Activated CD8-positive, alpha-beta memory T cell treated with anti-CD3 and anti-CD28 coated beads for 4 hours (primary cell): ENCODE data around the gene LSS.
"Not testable (repeated sequence)": the region's sequence is repeated elsewhere in the genome, so short reads cannot be mapped to it uniquely, and the experiment has no call there.

ENCODE experiments used
- DNase-seq, 2 donors: peaks; one replicate each; pipeline ENCODE4 v3.0.0-alpha.2; 2020; ENCODE audit warnings: low read depth in 2 of 2

Gene LSS

GRCh38 chr21:46153247-46154154 is 75.1 kb downstream of the LSS start:
- peak in 1 of 2 donors; percentile 13 for DNase-seq

GRCh38 chr21:46152927-46153246 is 75.7 kb downstream of the LSS start:
- DNase-seq, result no peak

- no peak for DNase-seq
Measured at GRCh38 chr21:46151989-46152926, 76.3 kb downstream of the LSS start.

GRCh38 chr21:46151261-46151988 is 77.1 kb downstream of the LSS start:
- DNase-seq, result no peak

- DNase-seq, result no peak
Measured at GRCh38 chr21:46150491-46151121, 78.0 kb downstream of the LSS start.

GRCh38 chr21:46150073-46150472 is 78.5 kb downstream of the LSS start:
- no peak for DNase-seq

- no peak for DNase-seq
Measured at GRCh38 chr21:46149205-46149901, 79.2 kb downstream of the LSS start.

GRCh38 chr21:46148106-46148505 is 80.5 kb downstream of the LSS start:
- DNase-seq, result no peak

- DNase-seq, result not testable (repeated sequence)
Measured at GRCh38 chr21:46147429-46147828, 81.1 kb downstream of the LSS start.

GRCh38 chr21:46146856-46147255 is 81.7 kb downstream of the LSS start:
- DNase-seq, result no peak

GRCh38 chr21:46145840-46146691 is 82.5 kb downstream of the LSS start:
- no peak for DNase-seq

GRCh38 chr21:46145159-46145839 is 83.3 kb downstream of the LSS start:
- DNase-seq, result no peak

GRCh38 chr21:46144464-46145070 is 84.0 kb downstream of the LSS start:
- DNase-seq, result no peak

GRCh38 chr21:46142582-46143473 is 85.7 kb downstream of the LSS start:
- DNase-seq, result no peak

- DNase-seq, result no peak
Measured at GRCh38 chr21:46141767-46142581, 86.6 kb downstream of the LSS start.

GRCh38 chr21:46140352-46141003 is 88.1 kb downstream of the LSS start:
- not testable (repeated sequence) for DNase-seq
